AG04450 (cell line): ENCODE data around the gene TTBK1. TPM values are rescaled to one million over a fixed set of nuclear protein-coding genes. Genes with fewer than 3 reads are reported as not detected.

Source experiments
- CTCF ChIA-PET: fragments of 300-600, 350-600 bp; formaldehyde crosslinking; extraction: SDS; loops from one replicate; lab custom pipeline; 2022; ENCODE audit warnings: antibody characterized with exemption, inconsistent platforms; lab: Charles Lee
- POLR2A ChIA-PET: fragments of 350-600 bp; formaldehyde crosslinking; extraction: SDS; loops from one replicate; lab custom pipeline; 2021; ENCODE audit warnings: antibody characterized with exemption, inconsistent platforms; lab: Yijun Ruan, JAX
- DNase-seq: peaks from one replicate; pipeline ENCODE4 v3.0.0-alpha.2; 2011; ENCODE audit warnings: low read depth, low spot score
- H3K27ac ChIP-seq: one replicate; pipeline ENCODE4 v1.5.1; 2012; ENCODE audit warnings: low read depth, low read length, control low read depth
- H3K27me3 ChIP-seq: one replicate; pipeline ENCODE4 v1.6.0; 2012; ENCODE audit warnings: low read length; ENCODE audit not compliant: control insufficient read depth, insufficient read depth
- H3K4me3 ChIP-seq: 2 replicates; pipeline ENCODE4 v1.5.1; 2011; ENCODE audit warnings: mild to moderate bottlenecking, low read depth, low read length, control low read depth
- H3K9me3 ChIP-seq: 2 replicates; pipeline ENCODE4 v1.5.1; 2012; ENCODE audit warnings: low read length; ENCODE audit not compliant: control insufficient read depth, insufficient read depth
- CTCF ChIP-seq: IDR thresholded peaks from 2 replicates; pipeline ENCODE4 v1.5.1; 2011; ENCODE audit warnings: low read depth, low read length, control low read depth, inconsistent platforms
- polyA plus RNA-seq: library from polyadenylated mRNA; depleted of rRNA; stranded (reverse); fragments of >200 nt; gene quantifications from 2 replicates; pipeline ENCODE4 v1.2.3, GENCODE V29; 2011

Gene TTBK1
- polyA plus RNA-seq, 1 experiment: not detected

GRCh38 chr6:43250992-43251373 is 7.7 kb downstream of the TTBK1 start:
- H3K4me3 ChIP-seq: no peak overlapping the region
- TF ChIP-seq CTCF: no peak
- no peaks in the 10 kb centered on the region for H3K9me3 ChIP-seq
- no peak overlapping the region for H3K27ac ChIP-seq
- no peak for DNase-seq
- H3K27me3 ChIP-seq: peaks cover 54% of the 10 kb centered on the region
- CTCF ChIA-PET: interaction anchor here (1.1 kb wide), 1 partner anchor 11 kb away, joined by 7 read pairs; no protein-coding TSS in a partner anchor
- POLR2A ChIA-PET: no interaction called here

GRCh38 chr6:43253401-43253800 is 10.1 kb downstream of the TTBK1 start:
- no peak for DNase-seq
- H3K27me3 ChIP-seq: peaks cover 44% of the 10 kb centered on the region
- POLR2A ChIA-PET: no interaction called here
- H3K4me3 ChIP-seq: no peak overlapping the region
- no peaks in the 10 kb centered on the region for H3K9me3 ChIP-seq
- CTCF ChIA-PET: no interaction called here
- TF ChIP-seq CTCF: no peak
- no peak overlapping the region for H3K27ac ChIP-seq

- POLR2A ChIA-PET: no interaction called here
- H3K4me3 ChIP-seq: no peak overlapping the region
- DNase-seq: no peak
- no peak for TF ChIP-seq CTCF
- CTCF ChIA-PET: no interaction called here
- no peak overlapping the region for H3K27ac ChIP-seq
- H3K9me3 ChIP-seq: no peaks in the 10 kb centered on the region; the same call in 1 of the 2 replicates
- peaks cover 35% of the 10 kb centered on the region for H3K27me3 ChIP-seq
These were observed 11.0 kb downstream of the TTBK1 start for GRCh38 chr6:43254138-43254817.

- H3K27me3 ChIP-seq: peaks cover 34% of the 10 kb centered on the region
- no peak overlapping the region for H3K4me3 ChIP-seq
- ChIA-PET CTCF (no interaction called here), POLR2A (no interaction called here)
- no peak overlapping the region for H3K27ac ChIP-seq
- no peaks in the 10 kb centered on the region; the same call in 1 of the 2 replicates for H3K9me3 ChIP-seq
- no peak for TF ChIP-seq CTCF
- DNase-seq: no peak
These were observed 11.6 kb downstream of the TTBK1 start for GRCh38 chr6:43254846-43255245.

- no peak for DNase-seq
- no peak overlapping the region for H3K4me3 ChIP-seq
- H3K27ac ChIP-seq: no peak overlapping the region
- ChIA-PET POLR2A (no interaction called here), CTCF (interaction anchor here (1.0 to 1.1 kb wide), 2 partner anchors 27 to 79 kb away, joined by 5 to 6 read pairs; partner anchors contain the start of gene DNPH1)
- peaks cover 34% of the 10 kb centered on the region for H3K27me3 ChIP-seq
- no peak for TF ChIP-seq CTCF
- no peaks in the 10 kb centered on the region; the same call in 1 of the 2 replicates for H3K9me3 ChIP-seq
These were observed 12.2 kb downstream of the TTBK1 start for GRCh38 chr6:43255408-43256054.
